CD4-positive, alpha-beta T cell treated with Interleukin-17A for 4 hours (primary cell): ENCODE results near the gene ATG9B.

Source experiments
- DNase-seq: peaks from one replicate; pipeline ENCODE4 v3.0.0-alpha.2; 2020; ENCODE audit warnings: mixed read lengths

Gene ATG9B

GRCh38 chr7:150977382-150978125, 46.7 kb downstream of the ATG9B start:
- no peak for DNase-seq

GRCh38 chr7:150976529-150977381, 47.5 kb downstream of the ATG9B start:
- DNase-seq, result no peak

- no peak for DNase-seq
Measured at GRCh38 chr7:150975536-150976319, 48.6 kb downstream of the ATG9B start.

GRCh38 chr7:150974468-150975391, 49.6 kb downstream of the ATG9B start:
- peak; percentile 92 for DNase-seq

GRCh38 chr7:150973571-150974451, 50.5 kb downstream of the ATG9B start:
- DNase-seq, result peak; percentile 67

- no peak for DNase-seq
Measured at GRCh38 chr7:150972741-150973140, 51.6 kb downstream of the ATG9B start.

- DNase-seq, result no peak
Measured at GRCh38 chr7:150972023-150972468, 52.2 kb downstream of the ATG9B start.

- no peak for DNase-seq
Measured at GRCh38 chr7:150971242-150972022, 52.9 kb downstream of the ATG9B start.

- no peak for DNase-seq
Measured at GRCh38 chr7:150970424-150970823, 53.9 kb downstream of the ATG9B start.

- DNase-seq, result no peak
Measured at GRCh38 chr7:150969475-150969874, 54.8 kb downstream of the ATG9B start.

- no peak for DNase-seq
Measured at GRCh38 chr7:150968734-150969372, 55.4 kb downstream of the ATG9B start.

- DNase-seq, result no peak
Measured at GRCh38 chr7:150968056-150968733, 56.1 kb downstream of the ATG9B start.

- no peak for DNase-seq
Measured at GRCh38 chr7:150967349-150967748, 56.9 kb downstream of the ATG9B start.

GRCh38 chr7:150966002-150966401, 58.3 kb downstream of the ATG9B start:
- no peak for DNase-seq

GRCh38 chr7:150965273-150965830, 58.9 kb downstream of the ATG9B start:
- no peak for DNase-seq
